HepG2 (cell line): ENCODE data around the gene JTB. TPM values are rescaled to one million over a fixed set of nuclear protein-coding genes. Genes with fewer than 3 reads are reported as not detected.
A peak's percentile ranks its signal among the peaks of the same experiment; 100 is the strongest.

Experiments
- AHR ChIP-seq: IDR thresholded peaks from 2 replicates; pipeline ENCODE4 v1.6.1; 2018; ENCODE audit warnings: missing genetic modification reagents, missing compliant biosample characterization
- ARID5B ChIP-seq: IDR thresholded peaks from 2 replicates; pipeline ENCODE4 v1.4.0; 2020; ENCODE audit warnings: mild to moderate bottlenecking, missing genetic modification reagents
- BCL6 ChIP-seq: IDR thresholded peaks from 2 replicates; pipeline ENCODE4 v1.6.1; 2016; ENCODE audit warnings: missing genetic modification reagents, missing compliant biosample characterization
- CENPBD1 ChIP-seq: sonication (generic); formaldehyde crosslinking; IDR thresholded peaks from 2 replicates; pipeline ENCODE4 v1.8.0; 2022; ENCODE audit warnings: missing genetic modification reagents, low read depth, mild to moderate bottlenecking, borderline replicate concordance
- DBP ChIP-seq: sonication (generic); formaldehyde crosslinking; IDR thresholded peaks from 2 replicates; pipeline ENCODE4 v1.4.0; 2020; ENCODE audit warnings: missing genetic modification reagents; ENCODE audit errors: not compliant biosample characterization
- DNMT3B ChIP-seq: conservative IDR thresholded peaks from 2 replicates; pipeline ENCODE4 v1.6.1; 2016; ENCODE audit warnings: missing biosample characterization, control low read depth
- E2F2 ChIP-seq: sonication (generic); formaldehyde crosslinking; IDR thresholded peaks from 2 replicates; pipeline ENCODE4 v1.4.0; 2020; ENCODE audit warnings: missing genetic modification reagents, borderline replicate concordance
- FOSL1 ChIP-seq: sonication (generic); formaldehyde crosslinking; IDR thresholded peaks from 2 replicates; pipeline ENCODE4 v1.9.0; 2021; ENCODE audit warnings: missing genetic modification reagents, borderline replicate concordance
- IKZF4 ChIP-seq: sonication (generic); formaldehyde crosslinking; IDR thresholded peaks from 2 replicates; pipeline ENCODE4 v1.5.1; 2020; ENCODE audit warnings: borderline replicate concordance, mild to moderate bottlenecking, low read depth, missing genetic modification reagents; ENCODE audit errors: not compliant biosample characterization
- NKX3-1 ChIP-seq: sonication (generic); formaldehyde crosslinking; IDR thresholded peaks from 2 replicates; pipeline ENCODE4 v1.5.0; 2020; ENCODE audit warnings: missing genetic modification reagents
- NRL ChIP-seq: sonication (generic); formaldehyde crosslinking; IDR thresholded peaks from 2 replicates; pipeline ENCODE4 v1.5.0; 2020; ENCODE audit warnings: missing genetic modification reagents, mild to moderate bottlenecking, moderate library complexity, borderline replicate concordance
- RFX1 ChIP-seq: fragments of 450-650 bp; IDR thresholded peaks from 2 replicates; pipeline ENCODE4 v1.6.1; 2017
- SATB2 ChIP-seq: sonication (generic); formaldehyde crosslinking; IDR thresholded peaks from 2 replicates; pipeline ENCODE4 v1.5.0; 2020; ENCODE audit warnings: missing genetic modification reagents
- SIX4 ChIP-seq: sonication (generic); formaldehyde crosslinking; IDR thresholded peaks from 2 replicates; pipeline ENCODE4 v1.4.0; 2020; ENCODE audit warnings: missing genetic modification reagents
- TARDBP ChIP-seq: sonication (generic); formaldehyde crosslinking; IDR thresholded peaks from 2 replicates; pipeline ENCODE4 v1.8.0; 2022; ENCODE audit warnings: mild to moderate bottlenecking, missing genetic modification reagents
- U2AF2 ChIP-seq: fragments of 200-400 bp; formaldehyde crosslinking; IDR thresholded peaks from 2 replicates; pipeline ENCODE4 v1.6.1; 2017; ENCODE audit warnings: low read depth, mild to moderate bottlenecking, low read length
- ZNF350 ChIP-seq: sonication (generic); formaldehyde crosslinking; IDR thresholded peaks from 2 replicates; pipeline ENCODE4 v1.4.0; 2020; ENCODE audit warnings: mild to moderate bottlenecking, low read depth, missing genetic modification reagents, borderline replicate concordance
- ZNF430 ChIP-seq: sonication (generic); formaldehyde crosslinking; IDR thresholded peaks from 2 replicates; pipeline ENCODE4 v1.9.0; 2021; ENCODE audit warnings: mild to moderate bottlenecking, missing genetic modification reagents
- ZNF576 ChIP-seq: sonication (generic); formaldehyde crosslinking; IDR thresholded peaks from 2 replicates; pipeline ENCODE4 v1.4.0; 2020; ENCODE audit warnings: mild to moderate bottlenecking, missing genetic modification reagents
- polyA plus RNA-seq, 8 experiments: library from polyadenylated mRNA; depleted of rRNA in 3 of 8; stranded (reverse) in 7 of 8; unstranded in 1 of 8; fragments of >200 nt; fragmentation: Illumina TruSeq in 4 of 8; extraction: Trizol in 4 of 8; gene quantifications; 2 replicates each; pipeline versions ENCODE4 v1.2.1 to v1.2.3, GENCODE V29; 2011 to 2016; ENCODE audit warnings: low read depth in 4 of 8, missing spikeins in 1 of 8, mixed read lengths in 1 of 8; ENCODE audit not compliant: insufficient read depth in 1 of 8
- total RNA-seq, 5 experiments: library from RNA; depleted of rRNA; stranded (reverse); fragments of >200 nt; fragmentation: Illumina TruSeq; extraction: Trizol; gene quantifications; 2 replicates each; pipeline ENCODE4 v1.2.3, GENCODE V29; 2016; ENCODE audit warnings: low read depth in 1 of 5

The JTB gene
- total and polyA plus RNA-seq, 2 of the 13 experiments (the other 11 are each of a cell fraction or from before 2014, with no cell fraction given) = 96.7 to 99.2 TPM

- TF ChIP-seq E2F2 (CRISPR knock-in tag) = peak; percentile 16; the same call in 1 of the 2 replicates
- TF ChIP-seq NRL (CRISPR knock-in tag) = peak; percentile 75; the same call in 1 of the 2 replicates
- TF ChIP-seq NKX3-1 (CRISPR knock-in tag) = peak; percentile 85; the same call in 1 of the 2 replicates
- TF ChIP-seq ZNF350 (CRISPR knock-in tag) = peak; percentile 67
- TF ChIP-seq ZNF576 (CRISPR knock-in tag) = peak; percentile 64; the same call in 1 of the 2 replicates
- TF ChIP-seq U2AF2 = no peak
- TF ChIP-seq AHR (CRISPR knock-in tag) = no peak
- TF ChIP-seq RFX1 = peak; percentile 41; the same call in 1 of the 2 replicates
- peak; percentile 92; the same call in 1 of the 2 replicates for TF ChIP-seq SATB2
- 0 out of 2 replicates have a peak, but pooled peaks have one; percentile 26 for TF ChIP-seq DNMT3B (CRISPR knock-in tag)
- TF ChIP-seq BCL6 = peak; percentile 10; the same call in 1 of the 2 replicates
- no peak for TF ChIP-seq ZNF430 (CRISPR knock-in tag)
- peak; percentile 95 for TF ChIP-seq IKZF4 (CRISPR knock-in tag)
- no peak for TF ChIP-seq CENPBD1
- TF ChIP-seq FOSL1 (CRISPR knock-in tag) = no peak
- peak; percentile 74 for TF ChIP-seq ARID5B (CRISPR knock-in tag)
- 0 out of 2 replicates have a peak, but pooled peaks have one; percentile 1 for TF ChIP-seq SIX4 (CRISPR knock-in tag)
- peak; percentile 59 for TF ChIP-seq DBP (CRISPR knock-in tag)
- peak; percentile 79; the same call in 1 of the 2 replicates for TF ChIP-seq TARDBP (CRISPR knock-in tag)
These were observed at the start of gene JTB (continued) for GRCh38 chr1:153977250-153978240.
